Thymus (tissue), 11 donors: ENCODE data around the gene TWF2. TPM values are rescaled to one million over a fixed set of nuclear protein-coding genes. Genes with fewer than 3 reads are reported as not detected.
A peak's percentile ranks its signal among the peaks of the same experiment; 100 is the strongest.
"Not testable (repeated sequence)": the region's sequence is repeated elsewhere in the genome, so short reads cannot be mapped to it uniquely, and the experiment has no call there.

Source experiments
- DNase-seq, 9 donors: peaks; one replicate each; pipeline ENCODE4 v3.0.0-alpha.2; 2013; ENCODE audit warnings: low spot score in 9 of 9, low read depth in 6 of 9, missing footprints in 1 of 9
- H3K27ac ChIP-seq, 2 donors: one replicate each; pipeline ENCODE4 v1.5.1; 2013; ENCODE audit warnings: control low read depth in 1 of 2, low read depth in 1 of 2, low read length in 1 of 2, mild to moderate bottlenecking in 1 of 2, moderate library complexity in 1 of 2
- H3K27me3 ChIP-seq, 2 donors: one replicate each; pipeline ENCODE4 v1.5.1; 2013; ENCODE audit warnings: low read length in 1 of 2; ENCODE audit not compliant: control insufficient read depth in 2 of 2, insufficient read depth in 1 of 2
- H3K36me3 ChIP-seq, 2 donors: one replicate each; pipeline ENCODE4 v1.5.1; 2013; ENCODE audit warnings: low read length in 1 of 2, mild to moderate bottlenecking in 1 of 2, moderate library complexity in 1 of 2; ENCODE audit not compliant: control insufficient read depth in 2 of 2, insufficient read depth in 2 of 2
- H3K4me1 ChIP-seq, 2 donors: one replicate each; pipeline ENCODE4 v1.5.1; 2013; ENCODE audit warnings: low read length in 2 of 2; ENCODE audit not compliant: control insufficient read depth in 2 of 2, insufficient read depth in 2 of 2
- H3K4me3 ChIP-seq, 2 donors: one replicate each; pipeline ENCODE4 v1.5.1; 2013; ENCODE audit warnings: low read length in 2 of 2, control low read depth in 1 of 2, mild to moderate bottlenecking in 1 of 2
- H3K9me3 ChIP-seq, 2 donors: one replicate each; pipeline ENCODE4 v1.5.1; 2013; ENCODE audit warnings: low read length in 1 of 2, mild to moderate bottlenecking in 1 of 2; ENCODE audit not compliant: control insufficient read depth in 2 of 2, insufficient read depth in 1 of 2
- WGBS: extraction: QIAGEN DNeasy Blood & Tissue Kit; methylation state at CpG from one replicate; pipeline ENCODE4 v1.1.7; 2013; 5-methylcytosine and 5-hydroxymethylcytosine counted together
- polyA plus RNA-seq: library from polyadenylated mRNA; stranded (reverse); fragments of 200-250 nt; gene quantifications from one replicate; pipeline ENCODE4 v1.2.3, GENCODE V29; 2013
- total RNA-seq: library from RNA; stranded (reverse); fragments of 120-200 nt; gene quantifications from one replicate; pipeline ENCODE4 v1.2.4, GENCODE V29; 2013
- donor health status: healthy.

The TWF2 gene
- total and polyA plus RNA-seq, 2 donors: 60.5 to 62.6 TPM

- Histone ChIP-seq H3K4me1 (peaks cover 22 to 57% of the 10 kb centered on the region in 2 donors), H3K36me3 (peaks cover 0 to 5% of the 10 kb centered on the region in 2 donors), H3K4me3 (peak overlapping the region; percentile 75 to 87), H3K27ac (peak overlapping the region; percentile 75 to 77), H3K9me3 (no peaks in the 10 kb centered on the region), H3K27me3 (no peaks in the 10 kb centered on the region)
- 87% methylated on average over 2 of the region's 2 CpGs for WGBS
- no peak for DNase-seq
Observed at GRCh38 chr3:52279596-52279995, 40.6 kb upstream of the TWF2 start.

GRCh38 chr3:52278510-52279069 lies 39.6 kb upstream of the TWF2 start, which contains the start of gene WDR82:
WDR82 (minus strand) TSS chr3:52278649; CDS start chr3:52278361, 288 bp downstream.
- H3K27me3 ChIP-seq: no peaks in the 10 kb centered on the region
- peaks cover 2 to 15% of the 10 kb centered on the region in 2 donors for H3K36me3 ChIP-seq
- WGBS: under 1% methylated on average over 58 of the region's 58 CpGs
- peak within 1 kb of the TSS; percentile 89 to 98 for H3K27ac ChIP-seq
- peak within 1 kb of the TSS; percentile 75 to 87 for H3K4me3 ChIP-seq
- peaks cover 25 to 62% of the 10 kb centered on the region in 2 donors for H3K4me1 ChIP-seq
- peak; percentile 76 to 96 (median 89) for DNase-seq
- no peaks in the 10 kb centered on the region for H3K9me3 ChIP-seq

DNA sequence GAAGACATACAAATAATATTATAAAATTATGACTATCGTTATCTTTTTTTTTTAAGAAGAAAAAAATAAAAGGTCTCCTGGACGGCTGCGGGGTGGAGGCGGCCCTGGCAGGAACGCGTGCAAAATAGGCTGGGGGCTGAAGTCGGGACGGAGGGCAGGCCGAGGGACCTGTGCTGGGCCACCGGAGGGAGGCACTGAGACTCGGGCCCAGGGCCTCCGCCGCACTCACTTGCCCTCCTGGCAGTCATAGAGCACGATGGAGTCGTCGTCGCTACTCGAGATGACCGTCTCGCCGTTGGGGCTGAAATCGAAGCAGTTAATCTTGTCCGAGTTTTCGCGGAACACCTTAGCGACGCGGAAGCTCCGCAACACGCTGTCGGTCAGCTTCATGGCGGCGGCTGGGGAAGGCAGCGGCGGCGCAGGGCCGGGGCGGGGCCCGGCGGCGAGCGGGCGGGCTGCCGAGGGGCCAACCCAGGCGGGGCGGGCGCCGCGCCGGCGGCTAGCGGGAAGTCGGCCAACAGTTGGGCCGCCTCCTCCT lies 39.1 kb upstream of the TWF2 start:
- DNase-seq: peak in 7 of 9 donors; percentile 26 to 79 (median 53)
- H3K4me1 ChIP-seq: peaks cover 25 to 58% of the 10 kb centered on the region in 2 donors
- H3K27me3 ChIP-seq: no peaks in the 10 kb centered on the region
- peak overlapping the region; percentile 75 to 87 for H3K4me3 ChIP-seq
- under 1% methylated on average over 54 of the region's 54 CpGs for WGBS
- H3K27ac ChIP-seq: peak overlapping the region; percentile 89 to 98
- peaks cover 3 to 20% of the 10 kb centered on the region in 2 donors for H3K36me3 ChIP-seq
- no peaks in the 10 kb centered on the region for H3K9me3 ChIP-seq

DNA sequence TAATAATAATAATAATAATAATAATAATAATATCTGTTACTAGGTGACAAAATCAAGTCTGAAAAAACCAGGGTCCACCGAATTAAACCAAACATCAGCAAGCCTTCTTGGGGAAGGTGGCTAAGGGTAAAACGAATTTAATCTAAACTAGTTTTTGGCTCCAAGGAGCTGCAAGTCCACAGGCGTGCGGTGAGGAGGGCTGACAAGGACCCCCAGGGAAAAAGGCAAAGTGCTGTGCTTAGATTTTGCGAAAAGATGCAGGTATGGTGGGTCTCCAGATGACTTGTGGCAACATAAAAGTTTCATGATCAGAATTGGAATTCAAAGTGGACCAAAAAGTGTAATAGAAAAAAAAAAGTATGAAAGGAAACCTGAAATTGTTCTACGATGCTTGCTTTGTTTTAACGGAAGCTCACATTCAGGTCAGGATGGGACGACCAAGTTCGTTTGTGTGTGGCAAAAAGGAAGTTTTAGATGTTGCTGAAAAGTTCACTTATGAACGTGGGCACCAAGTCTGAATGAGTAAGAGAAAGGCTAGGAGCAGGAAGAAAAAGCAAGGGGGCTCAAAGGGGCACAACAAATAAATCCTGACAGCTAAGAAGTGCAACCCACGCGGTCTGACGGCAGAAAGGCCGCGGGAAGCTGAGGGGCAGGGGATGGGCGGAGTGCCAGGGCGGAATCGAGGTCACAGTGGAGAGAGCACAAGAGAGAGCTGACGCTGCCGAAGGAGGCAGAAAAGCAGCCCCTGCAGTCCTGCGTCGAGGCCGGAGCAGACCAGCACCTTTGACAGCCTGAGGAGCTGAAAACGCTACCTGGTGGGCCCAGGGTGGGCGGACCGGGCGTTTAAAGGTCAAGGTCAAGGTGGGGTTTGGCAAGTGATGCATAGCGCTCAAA lies 38.4 kb upstream of the TWF2 start:
- no peaks in the 10 kb centered on the region for H3K27me3 ChIP-seq
- H3K4me1 ChIP-seq: peaks cover 24 to 55% of the 10 kb centered on the region in 2 donors
- H3K27ac ChIP-seq: peak overlapping the region; percentile 89 to 98
- WGBS: 2% methylated on average over 28 of the region's 28 CpGs
- H3K4me3 ChIP-seq: peak overlapping the region; percentile 75 to 87
- DNase-seq: peak in 7 of 9 donors; percentile 42 to 76 (median 59)
- H3K9me3 ChIP-seq: no peaks in the 10 kb centered on the region
- H3K36me3 ChIP-seq: peaks cover 6 to 26% of the 10 kb centered on the region in 2 donors

DNA sequence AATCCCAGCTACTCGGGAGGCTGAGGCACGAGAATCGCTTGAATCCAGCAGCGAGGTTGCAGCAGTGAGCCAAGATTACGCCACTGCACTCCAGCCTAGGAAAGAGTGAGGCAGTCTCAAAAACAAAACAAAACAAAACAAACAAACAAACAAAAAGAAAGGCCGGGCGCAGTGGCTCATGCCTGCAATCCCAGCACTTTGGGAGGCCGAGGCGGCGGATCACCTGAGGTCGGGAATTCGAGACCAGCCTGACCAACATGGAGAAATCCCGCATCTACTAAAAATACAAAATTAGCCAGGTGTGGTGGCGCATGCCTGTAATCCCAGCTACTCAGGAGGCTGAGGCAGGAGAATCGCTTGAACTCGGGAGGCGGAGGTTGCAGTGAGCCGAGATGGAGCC lies 35.8 kb upstream of the TWF2 start:
- 94% methylated on average over 18 of the region's 18 CpGs for WGBS
- not testable (repeated sequence) for H3K4me3 ChIP-seq, H3K9me3 ChIP-seq, H3K27me3 ChIP-seq, H3K27ac ChIP-seq, DNase-seq
- Histone ChIP-seq H3K4me1 (peaks cover 19 to 48% of the 10 kb centered on the region in 2 donors), H3K36me3 (peaks cover 19 to 50% of the 10 kb centered on the region in 2 donors)

DNA sequence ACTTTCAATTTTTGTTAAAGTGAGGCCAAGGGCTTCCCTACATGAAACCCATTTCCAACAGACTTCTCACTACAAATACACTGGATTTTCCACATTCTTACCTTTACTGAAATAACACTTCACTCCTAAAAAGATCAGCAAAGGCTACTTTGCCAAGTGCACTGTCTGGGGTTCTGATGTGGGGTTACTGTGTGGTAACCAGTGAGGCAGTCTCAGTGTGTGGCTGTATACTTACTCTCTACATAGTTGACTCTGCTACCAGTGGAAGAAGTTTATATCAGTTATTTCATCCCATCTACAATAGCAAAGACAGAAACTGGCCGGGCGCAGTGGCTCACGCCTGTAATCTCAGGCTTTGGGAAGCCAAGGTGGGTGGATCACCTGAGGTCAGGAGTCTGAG lies 33.9 kb upstream of the TWF2 start:
- peaks cover 33 to 68% of the 10 kb centered on the region in 2 donors for H3K36me3 ChIP-seq
- no peak overlapping the region for H3K27ac ChIP-seq
- peaks cover 14 to 38% of the 10 kb centered on the region in 2 donors for H3K4me1 ChIP-seq
- no peak for DNase-seq
- H3K9me3 ChIP-seq: no peaks in the 10 kb centered on the region
- H3K27me3 ChIP-seq: no peaks in the 10 kb centered on the region
- 96% methylated on average over 3 of the region's 3 CpGs for WGBS
- H3K4me3 ChIP-seq: no peak overlapping the region

GRCh38 chr3:52272172-52272571 lies 33.2 kb upstream of the TWF2 start:
- 97% methylated on average over 9 of the region's 9 CpGs for WGBS
- H3K4me3 ChIP-seq, H3K27ac ChIP-seq, H3K9me3 ChIP-seq, H3K27me3 ChIP-seq, DNase-seq: not testable (repeated sequence)
- peaks cover 14 to 38% of the 10 kb centered on the region in 2 donors for H3K4me1 ChIP-seq
- peaks cover 35 to 73% of the 10 kb centered on the region in 2 donors for H3K36me3 ChIP-seq

GRCh38 chr3:52270252-52270754 lies 31.3 kb upstream of the TWF2 start:
- H3K4me3 ChIP-seq: no peak overlapping the region
- 82% methylated on average over 9 of the region's 9 CpGs for WGBS
- DNase-seq: no peak
- peaks cover 47 to 87% of the 10 kb centered on the region in 2 donors for H3K36me3 ChIP-seq
- H3K4me1 ChIP-seq: peaks cover 5 to 23% of the 10 kb centered on the region in 2 donors
- no peaks in the 10 kb centered on the region for H3K27me3 ChIP-seq
- no peaks in the 10 kb centered on the region for H3K9me3 ChIP-seq
- peak overlapping the region in 1 of 2 donors; percentile 22 for H3K27ac ChIP-seq
